GM23338 (cell line): ENCODE measurements around the gene IBA57.

ENCODE experiments used
- EZH2 ChIP-seq: fragments of 200-600 bp; sonication (generic); IDR thresholded peaks from one replicate; pipeline ENCODE4 v1.8.0; 2017; ENCODE audit warnings: antibody characterized with exemption, mild to moderate bottlenecking, low read depth; ENCODE audit not compliant: unreplicated experiment
- EZH2phosphoT487 ChIP-seq: fragments of 200-600 bp; sonication (generic); IDR thresholded peaks from one replicate; pipeline ENCODE4 v1.8.1; 2018; ENCODE audit warnings: antibody characterized with exemption; ENCODE audit not compliant: unreplicated experiment
- POLR2AphosphoS5 ChIP-seq: IDR thresholded peaks from 2 replicates; pipeline ENCODE4 v1.6.1; 2016; ENCODE audit warnings: antibody characterized with exemption, low read depth
- TF ChIP-seq, protein P1 (sequence below), 2 experiments: fragments of 200-600 bp in 1 of 2; sonication (generic) in 1 of 2; conservative IDR thresholded peaks; 2 replicates each; pipeline versions ENCODE4 v1.5.1 to v1.6.1; 2016 to 2017; ENCODE audit warnings: antibody characterized with exemption in 2 of 2, low read depth in 2 of 2, mild to moderate bottlenecking in 2 of 2, moderate library complexity in 1 of 2
- TF ChIP-seq, protein P2 (sequence below): IDR thresholded peaks from one replicate; pipeline ENCODE4 v1.6.1; 2018; ENCODE audit warnings: antibody characterized with exemption; ENCODE audit not compliant: unreplicated experiment

DNA sequence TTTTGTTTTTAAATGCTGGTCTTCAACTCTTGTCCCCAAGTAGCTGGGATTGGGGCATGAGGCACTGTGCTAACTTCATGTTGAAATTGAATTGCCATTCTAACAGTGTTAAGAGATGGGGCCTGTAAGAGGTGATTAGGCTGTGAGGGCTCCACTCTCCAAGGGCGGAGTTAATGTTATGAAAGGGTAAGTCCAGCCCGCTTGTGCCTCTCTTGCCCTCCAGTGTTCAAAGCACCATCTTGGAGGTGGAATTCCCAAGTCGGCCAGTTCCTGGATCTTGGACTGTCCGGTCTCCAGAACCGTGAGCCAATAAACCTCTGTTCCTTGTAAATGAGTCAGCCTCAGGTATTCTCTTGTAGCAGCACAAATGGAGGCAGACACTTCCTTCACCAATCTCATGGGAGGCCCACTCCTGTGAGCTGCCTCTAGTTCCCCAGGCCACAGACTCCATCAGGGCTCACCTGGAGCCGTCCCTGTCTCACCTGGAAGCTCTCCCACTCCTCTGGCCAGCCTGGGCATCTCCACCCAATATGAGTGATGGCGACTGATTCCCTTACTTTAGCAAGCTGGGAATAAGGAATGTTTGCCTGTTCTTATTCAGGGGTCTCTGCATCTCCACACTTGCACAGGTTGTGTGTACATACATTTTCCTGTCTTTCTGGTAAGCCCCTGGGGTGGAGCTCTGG is 15.5 kb downstream of the IBA57 start:
- TF ChIP-seq, protein P1, sequence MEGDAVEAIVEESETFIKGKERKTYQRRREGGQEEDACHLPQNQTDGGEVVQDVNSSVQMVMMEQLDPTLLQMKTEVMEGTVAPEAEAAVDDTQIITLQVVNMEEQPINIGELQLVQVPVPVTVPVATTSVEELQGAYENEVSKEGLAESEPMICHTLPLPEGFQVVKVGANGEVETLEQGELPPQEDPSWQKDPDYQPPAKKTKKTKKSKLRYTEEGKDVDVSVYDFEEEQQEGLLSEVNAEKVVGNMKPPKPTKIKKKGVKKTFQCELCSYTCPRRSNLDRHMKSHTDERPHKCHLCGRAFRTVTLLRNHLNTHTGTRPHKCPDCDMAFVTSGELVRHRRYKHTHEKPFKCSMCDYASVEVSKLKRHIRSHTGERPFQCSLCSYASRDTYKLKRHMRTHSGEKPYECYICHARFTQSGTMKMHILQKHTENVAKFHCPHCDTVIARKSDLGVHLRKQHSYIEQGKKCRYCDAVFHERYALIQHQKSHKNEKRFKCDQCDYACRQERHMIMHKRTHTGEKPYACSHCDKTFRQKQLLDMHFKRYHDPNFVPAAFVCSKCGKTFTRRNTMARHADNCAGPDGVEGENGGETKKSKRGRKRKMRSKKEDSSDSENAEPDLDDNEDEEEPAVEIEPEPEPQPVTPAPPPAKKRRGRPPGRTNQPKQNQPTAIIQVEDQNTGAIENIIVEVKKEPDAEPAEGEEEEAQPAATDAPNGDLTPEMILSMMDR (conservative IDR thresholded peaks at IDR 0.05; ENCODE audit: low read depth in 2 of 2), result no peak
- TF ChIP-seq EZH2 (no peak), POLR2AphosphoS5 (no peak), EZH2phosphoT487 (no peak)
- TF ChIP-seq, protein P2, sequence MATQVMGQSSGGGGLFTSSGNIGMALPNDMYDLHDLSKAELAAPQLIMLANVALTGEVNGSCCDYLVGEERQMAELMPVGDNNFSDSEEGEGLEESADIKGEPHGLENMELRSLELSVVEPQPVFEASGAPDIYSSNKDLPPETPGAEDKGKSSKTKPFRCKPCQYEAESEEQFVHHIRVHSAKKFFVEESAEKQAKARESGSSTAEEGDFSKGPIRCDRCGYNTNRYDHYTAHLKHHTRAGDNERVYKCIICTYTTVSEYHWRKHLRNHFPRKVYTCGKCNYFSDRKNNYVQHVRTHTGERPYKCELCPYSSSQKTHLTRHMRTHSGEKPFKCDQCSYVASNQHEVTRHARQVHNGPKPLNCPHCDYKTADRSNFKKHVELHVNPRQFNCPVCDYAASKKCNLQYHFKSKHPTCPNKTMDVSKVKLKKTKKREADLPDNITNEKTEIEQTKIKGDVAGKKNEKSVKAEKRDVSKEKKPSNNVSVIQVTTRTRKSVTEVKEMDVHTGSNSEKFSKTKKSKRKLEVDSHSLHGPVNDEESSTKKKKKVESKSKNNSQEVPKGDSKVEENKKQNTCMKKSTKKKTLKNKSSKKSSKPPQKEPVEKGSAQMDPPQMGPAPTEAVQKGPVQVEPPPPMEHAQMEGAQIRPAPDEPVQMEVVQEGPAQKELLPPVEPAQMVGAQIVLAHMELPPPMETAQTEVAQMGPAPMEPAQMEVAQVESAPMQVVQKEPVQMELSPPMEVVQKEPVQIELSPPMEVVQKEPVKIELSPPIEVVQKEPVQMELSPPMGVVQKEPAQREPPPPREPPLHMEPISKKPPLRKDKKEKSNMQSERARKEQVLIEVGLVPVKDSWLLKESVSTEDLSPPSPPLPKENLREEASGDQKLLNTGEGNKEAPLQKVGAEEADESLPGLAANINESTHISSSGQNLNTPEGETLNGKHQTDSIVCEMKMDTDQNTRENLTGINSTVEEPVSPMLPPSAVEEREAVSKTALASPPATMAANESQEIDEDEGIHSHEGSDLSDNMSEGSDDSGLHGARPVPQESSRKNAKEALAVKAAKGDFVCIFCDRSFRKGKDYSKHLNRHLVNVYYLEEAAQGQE, result no peak
